Nephron progenitor cell (in vitro differentiated cells): ENCODE data around the gene MAGI2.

ENCODE experiments used
- DNase-seq: peaks from one replicate; pipeline ENCODE4 v3.0.0; 2021
- H3K27ac Mint-ChIP-seq: 2 replicates; pipeline ENCODE4 v1.8.0; 2021; ENCODE audit warnings: mild to moderate bottlenecking, moderate library complexity, mixed read lengths
- H3K27me3 Mint-ChIP-seq: 2 replicates; pipeline ENCODE4 v1.8.0; 2021; ENCODE audit warnings: mild to moderate bottlenecking, low read depth, mixed read lengths; ENCODE audit not compliant: poor library complexity
- H3K36me3 Mint-ChIP-seq: 2 replicates; pipeline ENCODE4 v1.8.0; 2021; ENCODE audit warnings: low read depth, mixed read lengths
- H3K4me1 Mint-ChIP-seq: 2 replicates; pipeline ENCODE4 v1.8.0; 2021; ENCODE audit warnings: mixed read lengths
- H3K4me3 Mint-ChIP-seq: 2 replicates; pipeline ENCODE4 v1.8.0; 2021; ENCODE audit warnings: mild to moderate bottlenecking, moderate library complexity, mixed read lengths
- H3K9me3 Mint-ChIP-seq: 2 replicates; pipeline ENCODE4 v1.8.0; 2021; ENCODE audit warnings: mild to moderate bottlenecking, moderate library complexity, mixed read lengths
- TF ChIP-seq, protein P1 (sequence below): fragments of 200-600 bp; sonication (generic); IDR thresholded peaks from 2 replicates; pipeline ENCODE4 v1.5.0; 2021; ENCODE audit warnings: antibody characterized with exemption

Gene MAGI2

DNA sequence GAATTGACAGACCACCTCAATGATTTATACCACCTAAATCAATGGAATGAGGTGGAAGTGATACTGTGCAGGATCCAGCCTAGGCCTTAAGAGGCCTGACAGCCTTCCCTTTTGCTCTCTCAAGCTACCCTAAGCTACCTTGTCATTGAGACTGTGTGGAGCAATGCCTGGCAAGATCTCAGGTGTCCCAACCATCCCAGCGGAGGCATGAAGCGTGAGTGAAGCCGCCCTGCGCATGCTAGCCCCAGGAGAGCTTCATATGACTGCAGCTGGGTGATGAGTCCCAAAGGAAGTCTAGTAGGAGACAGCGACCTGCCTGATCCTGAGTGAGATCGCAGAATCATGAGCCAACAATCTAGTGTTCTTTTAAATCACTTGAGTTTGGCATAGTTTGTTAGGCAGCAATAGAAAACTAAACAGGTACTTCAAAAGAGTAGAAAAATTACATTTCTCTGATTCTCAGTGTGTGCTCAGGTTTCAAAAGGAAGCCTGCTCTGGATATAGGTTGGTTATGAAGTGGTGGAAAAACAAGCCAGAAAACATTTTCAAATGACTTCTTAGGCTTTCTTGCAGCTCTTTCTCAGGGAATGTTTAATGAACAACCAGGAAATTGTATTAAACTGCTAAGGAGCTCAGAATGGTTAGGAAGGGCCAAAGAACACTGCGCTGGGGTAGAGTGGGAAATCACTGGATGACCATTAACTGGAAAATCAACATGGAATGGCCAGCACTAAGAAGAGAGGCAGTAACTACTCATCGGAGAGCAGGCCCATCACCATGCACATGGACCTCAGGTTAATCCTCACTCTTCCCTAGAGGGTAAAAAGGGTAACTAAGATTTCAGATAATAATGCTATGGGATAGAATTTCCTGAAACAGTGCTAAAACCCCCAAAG lies 1119.7 kb downstream of the MAGI2 start:
- Mint-ChIP-seq H3K27ac (no peak overlapping the region), H3K4me1 (no peaks in the 10 kb centered on the region), H3K27me3 (peaks cover under 1% of the 10 kb centered on the region), H3K9me3 (no peaks in the 10 kb centered on the region), H3K36me3 (no peaks in the 10 kb centered on the region), H3K4me3 (no peak overlapping the region)
- DNase-seq, result no peak
- TF ChIP-seq, protein P1, sequence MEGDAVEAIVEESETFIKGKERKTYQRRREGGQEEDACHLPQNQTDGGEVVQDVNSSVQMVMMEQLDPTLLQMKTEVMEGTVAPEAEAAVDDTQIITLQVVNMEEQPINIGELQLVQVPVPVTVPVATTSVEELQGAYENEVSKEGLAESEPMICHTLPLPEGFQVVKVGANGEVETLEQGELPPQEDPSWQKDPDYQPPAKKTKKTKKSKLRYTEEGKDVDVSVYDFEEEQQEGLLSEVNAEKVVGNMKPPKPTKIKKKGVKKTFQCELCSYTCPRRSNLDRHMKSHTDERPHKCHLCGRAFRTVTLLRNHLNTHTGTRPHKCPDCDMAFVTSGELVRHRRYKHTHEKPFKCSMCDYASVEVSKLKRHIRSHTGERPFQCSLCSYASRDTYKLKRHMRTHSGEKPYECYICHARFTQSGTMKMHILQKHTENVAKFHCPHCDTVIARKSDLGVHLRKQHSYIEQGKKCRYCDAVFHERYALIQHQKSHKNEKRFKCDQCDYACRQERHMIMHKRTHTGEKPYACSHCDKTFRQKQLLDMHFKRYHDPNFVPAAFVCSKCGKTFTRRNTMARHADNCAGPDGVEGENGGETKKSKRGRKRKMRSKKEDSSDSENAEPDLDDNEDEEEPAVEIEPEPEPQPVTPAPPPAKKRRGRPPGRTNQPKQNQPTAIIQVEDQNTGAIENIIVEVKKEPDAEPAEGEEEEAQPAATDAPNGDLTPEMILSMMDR, result no peak

DNA sequence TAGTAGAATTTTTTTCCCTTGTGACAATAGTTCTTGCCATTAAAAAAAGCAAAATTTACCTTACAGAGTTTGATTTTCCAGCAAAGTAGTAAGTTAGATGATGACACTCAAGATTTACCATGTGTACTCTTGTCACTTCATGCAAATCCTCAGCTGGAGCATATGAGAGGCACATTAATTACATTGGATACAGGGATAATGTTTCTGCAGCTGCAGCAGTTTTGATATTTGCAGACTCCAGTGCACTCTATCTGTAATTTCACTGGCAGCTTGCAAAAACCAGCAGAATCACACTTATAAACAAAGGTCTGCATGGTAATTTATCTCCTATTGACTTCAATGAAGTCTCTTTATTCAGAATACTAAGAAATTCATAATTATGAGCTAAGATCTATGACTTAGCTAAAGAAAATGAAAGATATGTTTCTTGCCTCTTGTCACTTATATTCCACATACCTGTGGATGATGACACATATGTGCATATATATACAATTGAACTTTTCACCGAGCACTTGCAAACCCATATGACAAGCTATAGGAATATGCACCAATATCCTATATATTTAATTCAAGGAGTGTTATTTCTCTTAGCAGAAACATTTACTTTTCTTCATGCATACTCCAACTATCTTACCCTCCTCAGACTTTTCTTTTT lies 1124.3 kb downstream of the MAGI2 start:
- H3K9me3 Mint-ChIP-seq, result no peaks in the 10 kb centered on the region
- H3K4me1 Mint-ChIP-seq, result no peaks in the 10 kb centered on the region
- no peak for DNase-seq
- no peak overlapping the region for H3K4me3 Mint-ChIP-seq
- no peak overlapping the region for H3K27ac Mint-ChIP-seq
- TF ChIP-seq, protein P1, result no peak
- no peaks in the 10 kb centered on the region for H3K27me3 Mint-ChIP-seq
- no peaks in the 10 kb centered on the region for H3K36me3 Mint-ChIP-seq

DNA sequence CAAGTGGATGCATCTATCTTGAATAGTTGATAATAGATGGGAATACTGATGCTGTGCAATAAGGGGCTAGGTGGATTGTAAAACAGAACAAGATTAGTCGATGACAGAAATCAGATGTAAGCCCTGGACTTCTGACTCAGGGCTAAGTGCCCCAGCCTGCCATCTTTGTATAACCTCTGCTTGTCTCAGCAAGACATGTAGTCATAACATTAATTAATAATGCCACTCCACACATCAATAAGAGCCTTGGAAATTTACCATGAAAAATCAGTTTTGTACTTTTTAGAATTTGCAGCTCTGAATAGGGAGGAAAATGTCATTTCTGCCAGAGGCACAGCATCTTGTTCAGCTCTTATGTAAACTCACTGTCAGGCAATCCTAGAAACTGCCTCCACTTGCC lies 1125.7 kb downstream of the MAGI2 start:
- TF ChIP-seq, protein P1, result no peak
- no peak for DNase-seq
- Mint-ChIP-seq H3K4me1 (no peaks in the 10 kb centered on the region), H3K9me3 (no peaks in the 10 kb centered on the region), H3K27ac (no peak overlapping the region), H3K36me3 (no peaks in the 10 kb centered on the region), H3K4me3 (no peak overlapping the region), H3K27me3 (no peaks in the 10 kb centered on the region)

DNA sequence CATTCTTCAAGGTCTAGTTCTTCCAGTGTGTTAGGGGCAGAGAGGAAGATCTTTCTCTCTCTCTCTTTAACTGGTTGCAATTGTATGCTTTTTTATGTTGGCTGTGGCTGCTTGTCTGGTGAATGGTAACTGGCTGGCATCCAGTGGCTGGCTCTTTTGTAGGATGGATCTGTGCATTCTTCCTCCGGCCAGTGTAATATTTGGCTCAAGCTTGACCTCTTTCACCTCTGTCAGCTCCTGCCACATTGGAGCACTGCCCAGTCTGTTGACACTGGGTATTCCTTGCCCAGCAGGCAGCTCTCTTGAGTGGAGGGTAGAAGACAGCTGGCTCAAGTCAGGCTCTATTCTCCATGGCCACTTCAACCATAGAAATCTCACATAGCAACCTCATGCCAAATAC lies 1126.6 kb downstream of the MAGI2 start:
- Mint-ChIP-seq H3K4me1 (no peaks in the 10 kb centered on the region), H3K36me3 (no peaks in the 10 kb centered on the region), H3K27ac (no peak overlapping the region), H3K9me3 (no peaks in the 10 kb centered on the region), H3K27me3 (no peaks in the 10 kb centered on the region), H3K4me3 (no peak overlapping the region)
- TF ChIP-seq, protein P1, result no peak
- DNase-seq, result no peak

DNA sequence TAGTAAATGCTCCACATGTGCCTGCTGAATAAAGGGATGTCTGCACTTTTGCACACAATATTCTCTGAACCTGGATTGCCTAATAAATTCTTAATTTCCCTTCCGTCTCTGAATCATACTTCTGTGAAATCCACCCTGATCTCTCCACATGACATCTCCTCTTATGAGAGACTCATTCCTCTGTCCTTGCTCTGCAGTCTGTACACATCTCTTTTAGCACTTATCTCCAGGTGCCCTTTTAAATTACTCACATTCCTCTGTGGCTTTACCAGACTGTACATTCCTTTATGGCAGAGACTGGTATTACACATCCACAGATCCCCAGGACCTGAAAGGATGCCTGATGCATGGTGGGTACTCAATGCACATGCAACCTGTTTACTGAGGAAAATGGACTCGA lies 1127.3 kb downstream of the MAGI2 start:
- no peaks in the 10 kb centered on the region for H3K9me3 Mint-ChIP-seq
- H3K4me1 Mint-ChIP-seq, result no peaks in the 10 kb centered on the region
- no peaks in the 10 kb centered on the region for H3K36me3 Mint-ChIP-seq
- H3K27ac Mint-ChIP-seq, result no peak overlapping the region
- no peaks in the 10 kb centered on the region for H3K27me3 Mint-ChIP-seq
- no peak for DNase-seq
- H3K4me3 Mint-ChIP-seq, result no peak overlapping the region
- TF ChIP-seq, protein P1, result no peak
